HG02852 (cell line): ENCODE results near the gene TEX101.
"Not testable (repeated sequence)": the region's sequence is repeated elsewhere in the genome, so short reads cannot be mapped to it uniquely, and the experiment has no call there.

Source experiments
- ATAC-seq: cut with Tn5 transposase; IDR thresholded peaks from one replicate; pipeline ENCODE4 v1.9.1; 2021; ENCODE audit warnings: mild to moderate bottlenecking, moderate library complexity; ENCODE audit not compliant: unreplicated experiment

The TEX101 gene

DNA sequence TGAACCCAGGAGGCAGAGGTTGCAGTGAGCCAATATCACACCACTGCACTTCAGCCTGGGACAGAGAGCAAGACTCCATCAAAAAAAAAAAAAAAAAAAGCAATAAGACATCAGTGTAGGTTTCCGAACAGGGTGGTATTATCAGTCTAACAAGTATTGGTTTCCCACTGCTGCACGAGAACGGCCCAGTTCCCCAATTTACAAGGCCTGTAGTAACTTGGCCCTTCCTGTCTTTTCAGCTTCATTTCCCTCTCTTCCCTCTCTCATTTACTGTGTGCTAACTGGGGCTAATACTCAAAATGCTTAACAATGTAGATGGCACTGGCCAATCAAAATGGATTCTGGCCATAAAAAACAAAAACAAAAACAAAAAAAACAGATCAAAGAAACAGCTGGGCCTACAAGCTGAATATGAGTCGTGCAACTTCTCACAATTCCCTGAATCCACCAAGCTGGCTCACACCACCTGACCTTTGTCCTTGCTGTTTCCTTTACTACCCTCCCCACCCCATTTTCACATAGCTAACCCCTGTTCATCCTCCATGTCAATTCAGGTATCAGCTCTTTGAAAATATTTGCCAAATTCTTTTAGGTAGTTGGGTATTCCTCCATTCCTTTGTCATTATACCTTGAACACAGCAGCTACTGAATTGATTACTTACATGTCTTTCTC lies 2.4 kb downstream of the TEX101 start:
- ATAC-seq, result no peak

DNA sequence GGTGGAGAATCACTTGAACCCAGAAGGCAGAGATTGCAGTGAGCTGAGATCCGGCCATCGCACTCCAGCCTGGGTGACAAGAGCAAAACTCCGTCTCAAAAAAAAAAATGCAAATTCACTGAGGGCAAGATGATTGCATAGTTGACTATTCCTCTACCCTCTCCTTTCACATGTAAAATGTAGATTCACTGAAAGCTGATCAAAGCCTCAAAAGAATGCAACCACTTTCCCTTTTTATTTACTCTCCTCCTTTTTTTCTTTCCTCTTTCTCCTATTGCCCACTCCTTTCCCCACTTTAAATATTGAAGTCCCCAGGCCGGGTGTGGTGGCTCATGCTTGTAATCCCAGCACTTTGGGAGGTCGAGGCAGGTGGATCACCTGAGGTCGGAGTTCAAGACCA lies 6.3 kb downstream of the TEX101 start:
- no peak for ATAC-seq

DNA sequence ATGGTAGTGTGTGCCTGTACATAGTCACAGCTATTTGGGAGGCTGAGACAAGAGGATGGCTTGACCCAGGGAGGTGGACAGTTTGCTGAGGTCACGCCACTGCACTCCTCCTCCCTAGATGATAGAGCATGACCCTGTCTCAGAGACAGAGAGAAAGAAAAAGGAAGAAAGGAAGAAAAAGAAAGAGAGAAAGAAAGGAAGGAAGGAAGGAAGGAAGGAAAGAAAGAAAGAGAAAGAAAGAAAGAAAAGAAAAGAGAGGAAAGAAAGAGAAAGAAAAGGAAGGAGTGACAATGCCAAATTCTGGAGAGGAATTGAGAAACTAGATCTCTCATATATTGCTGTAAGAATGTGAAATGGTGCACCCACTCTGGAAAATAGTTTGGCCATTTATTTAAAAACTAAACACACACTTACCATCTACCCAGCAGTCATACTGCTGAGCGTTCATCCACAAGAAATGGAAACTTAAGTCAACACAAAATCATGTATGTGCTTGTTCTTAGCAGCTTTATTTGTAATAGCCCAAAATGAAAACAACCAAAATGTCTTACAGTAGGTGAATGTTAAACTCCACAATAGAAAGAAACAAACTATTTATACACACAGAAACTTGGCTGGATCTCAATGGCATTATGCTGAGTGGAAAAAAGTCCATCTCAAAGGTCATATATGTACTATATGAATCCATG lies 7.5 kb downstream of the TEX101 start:
- ATAC-seq, result no peak

DNA sequence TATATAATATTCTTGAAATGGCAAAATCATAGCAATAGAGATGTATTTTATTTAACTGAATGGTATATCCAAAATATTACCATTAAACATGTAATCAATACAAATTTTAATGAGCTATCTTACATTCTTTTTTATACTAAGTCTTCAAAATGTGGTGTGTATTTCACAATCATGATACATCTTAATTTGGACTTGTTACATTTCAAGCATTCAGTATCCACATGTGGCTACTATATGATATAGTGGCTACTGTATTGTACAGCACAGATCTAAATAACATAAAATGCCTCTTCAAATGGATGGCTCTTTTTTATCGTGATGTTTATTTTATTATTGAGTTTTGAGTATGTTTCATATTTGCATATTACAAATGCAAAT lies 8.0 kb downstream of the TEX101 start:
- no peak for ATAC-seq

DNA sequence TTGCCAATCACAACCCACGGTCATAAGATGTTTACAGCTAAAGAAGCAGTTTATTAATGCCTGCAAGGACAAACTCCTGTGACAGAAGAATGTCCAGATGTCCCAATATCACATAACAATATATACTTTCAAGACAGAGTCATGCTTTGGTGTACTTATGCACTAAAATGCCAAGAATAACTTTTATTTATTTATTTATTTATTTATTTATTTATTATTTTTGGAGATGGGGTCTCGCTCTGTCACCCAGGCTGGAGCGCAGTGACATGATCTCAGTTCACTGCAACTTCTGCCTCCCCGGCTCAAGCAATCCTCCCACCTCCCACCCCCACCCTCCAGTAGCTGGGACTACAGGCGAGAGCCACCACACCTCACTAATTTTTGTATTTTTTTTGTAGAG lies 9.1 kb downstream of the TEX101 start:
- ATAC-seq, result no peak

DNA sequence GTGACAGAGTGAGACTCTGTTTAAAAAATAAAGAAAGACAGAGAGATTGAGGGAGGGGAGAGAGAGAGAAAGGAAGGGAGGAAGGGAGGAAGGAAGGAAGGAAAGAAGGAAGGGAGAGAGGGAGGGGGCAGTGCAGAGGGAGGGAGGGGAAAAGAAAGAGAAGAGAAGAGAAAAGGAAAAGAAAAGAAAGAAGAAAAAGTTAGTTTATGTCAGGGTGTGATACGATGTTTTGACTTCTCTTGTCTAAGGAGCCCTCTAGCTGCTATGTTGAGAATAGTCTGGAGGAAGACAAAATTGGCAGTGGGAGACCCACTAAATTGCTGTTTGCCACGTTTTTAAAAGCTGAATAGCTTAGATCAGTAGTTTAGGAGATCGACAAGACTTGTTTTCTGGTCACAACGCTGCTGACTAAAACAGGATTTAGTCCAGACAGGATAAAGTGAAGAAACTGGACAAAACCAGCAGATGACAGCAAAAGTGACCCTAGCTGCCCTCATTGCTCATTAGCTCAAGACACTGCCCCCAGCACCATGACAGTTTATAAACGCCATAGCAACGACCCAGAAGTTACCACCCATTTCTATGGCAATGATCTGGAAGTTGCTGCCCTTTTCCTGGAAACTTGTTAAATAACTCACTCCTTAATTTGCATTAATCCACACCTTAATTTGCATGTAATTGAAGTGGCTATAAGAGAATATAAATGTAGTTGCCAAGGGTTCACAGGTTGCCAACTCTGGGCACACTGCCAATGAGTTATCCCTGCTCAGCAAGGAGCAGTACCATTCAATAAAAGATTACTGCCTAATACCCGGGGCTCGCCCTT lies 11.1 kb downstream of the TEX101 start:
- no peak for ATAC-seq

DNA sequence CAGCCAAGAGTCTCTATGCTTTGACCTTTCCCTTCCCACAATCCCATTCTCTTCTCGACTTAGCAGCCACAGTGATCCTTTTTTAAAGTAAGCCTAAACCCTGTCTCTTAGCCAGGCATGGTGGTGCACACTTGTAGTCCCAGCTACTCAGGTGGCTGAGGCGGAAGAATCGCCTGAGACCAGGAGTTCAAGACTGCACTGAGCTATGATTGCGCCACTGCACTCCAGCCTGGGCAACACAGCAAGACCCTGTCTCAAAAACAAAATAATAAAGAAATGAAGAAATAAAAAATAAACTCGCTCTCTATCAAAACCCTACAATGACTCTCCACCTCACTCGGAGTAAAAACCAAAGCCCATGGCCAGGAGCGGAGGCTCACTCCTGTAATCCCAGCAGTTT lies 14.7 kb downstream of the TEX101 start:
- no peak for ATAC-seq

DNA sequence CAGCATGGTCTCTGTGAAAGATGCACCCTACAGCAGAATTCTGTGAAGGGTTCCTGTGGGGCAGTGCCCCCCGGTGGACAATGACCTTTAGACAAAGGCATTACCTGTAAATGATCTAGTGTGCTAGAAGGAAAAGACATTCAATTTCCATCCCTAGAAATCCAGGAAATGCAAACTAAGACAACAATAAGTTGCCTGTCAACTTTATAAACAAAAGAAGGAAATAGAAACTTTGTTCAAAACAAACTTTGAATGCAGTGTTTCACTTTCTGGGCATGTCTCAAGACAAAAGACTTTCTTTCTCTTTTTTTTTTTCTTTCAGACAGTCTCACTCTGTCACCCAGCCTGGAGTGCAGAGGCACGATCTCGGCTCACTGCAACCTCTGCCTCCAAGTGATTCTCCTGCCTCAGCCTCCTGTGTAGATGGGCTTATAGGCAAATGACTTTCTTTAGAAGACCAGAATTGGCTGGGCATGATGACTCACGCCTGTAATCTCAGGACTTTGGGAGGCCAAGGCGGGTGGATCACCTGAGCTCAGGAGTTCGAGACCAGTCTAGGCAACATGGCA lies 15.5 kb downstream of the TEX101 start:
- no peak for ATAC-seq

DNA sequence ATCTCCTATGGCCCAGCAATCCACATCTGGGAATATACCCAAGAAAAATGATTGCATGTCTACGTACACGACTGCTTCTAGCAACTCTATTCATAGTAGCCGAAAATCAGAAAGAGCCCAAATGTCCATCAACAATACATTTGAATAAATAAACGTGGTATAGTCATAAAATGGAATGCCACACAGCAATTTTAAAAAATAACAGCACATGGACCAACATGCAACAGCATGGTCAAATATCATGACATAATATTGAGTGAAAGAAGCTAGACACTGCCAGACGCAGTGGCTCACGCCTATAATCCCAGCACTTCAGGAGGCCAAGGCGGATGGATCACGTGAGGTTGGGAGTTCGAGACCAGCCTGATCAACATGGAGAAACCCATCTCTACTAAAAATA lies 16.3 kb downstream of the TEX101 start:
- ATAC-seq, result no peak

DNA sequence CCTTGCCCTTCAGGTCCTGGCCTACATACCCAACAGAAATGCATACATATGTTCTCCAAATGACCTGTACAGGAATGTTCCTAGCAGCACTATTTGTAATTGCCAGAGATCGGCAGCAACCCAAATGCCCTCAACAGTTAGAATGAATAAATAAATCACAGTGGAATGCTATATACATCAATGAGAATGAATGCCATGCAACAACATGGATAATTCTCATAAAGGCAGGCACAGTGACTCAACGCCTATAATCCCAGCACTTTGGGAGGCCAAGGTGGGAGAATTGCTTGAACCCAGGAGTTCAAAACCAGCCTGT lies 18.6 kb downstream of the TEX101 start:
- ATAC-seq, result no peak

DNA sequence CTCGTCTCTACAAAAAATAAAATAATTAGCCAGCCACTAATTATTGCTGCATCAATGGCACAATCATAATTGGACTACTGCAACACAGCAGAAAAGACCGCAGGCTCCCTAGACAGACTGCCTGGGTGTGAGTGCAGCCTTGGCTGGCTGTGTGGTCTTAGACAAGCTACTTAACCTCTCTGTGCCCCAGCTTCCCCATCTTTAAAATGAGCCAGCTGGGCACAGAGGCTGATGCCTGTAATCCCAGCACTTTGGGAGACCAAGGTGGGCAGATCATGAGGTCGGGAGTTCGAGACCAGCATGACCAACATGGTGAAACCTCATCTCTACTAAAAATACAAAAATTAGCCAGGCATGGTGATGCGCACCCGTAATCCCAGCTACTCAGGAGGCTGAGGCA lies 19.0 kb downstream of the TEX101 start:
- no peak for ATAC-seq

DNA sequence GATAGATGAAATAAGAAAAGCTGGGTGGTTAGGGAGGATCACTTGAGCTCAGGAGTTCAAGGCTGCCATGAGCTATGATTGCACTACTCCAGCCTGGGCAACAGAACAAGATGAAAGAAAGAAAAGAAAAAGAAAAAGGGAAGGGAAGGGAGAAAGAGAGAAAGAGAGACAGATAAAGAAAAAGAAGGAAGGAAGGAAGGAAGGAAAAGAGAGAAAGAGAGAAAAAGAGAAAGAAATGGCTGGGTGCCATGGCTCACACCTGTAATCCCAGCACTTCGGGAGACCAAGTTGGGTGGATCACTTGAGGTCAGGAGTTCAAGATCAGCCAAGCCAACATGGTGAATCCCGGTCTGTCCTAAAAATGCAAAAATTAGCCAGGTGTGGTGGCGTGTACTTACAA lies 21.1 kb downstream of the TEX101 start:
- no peak for ATAC-seq

DNA sequence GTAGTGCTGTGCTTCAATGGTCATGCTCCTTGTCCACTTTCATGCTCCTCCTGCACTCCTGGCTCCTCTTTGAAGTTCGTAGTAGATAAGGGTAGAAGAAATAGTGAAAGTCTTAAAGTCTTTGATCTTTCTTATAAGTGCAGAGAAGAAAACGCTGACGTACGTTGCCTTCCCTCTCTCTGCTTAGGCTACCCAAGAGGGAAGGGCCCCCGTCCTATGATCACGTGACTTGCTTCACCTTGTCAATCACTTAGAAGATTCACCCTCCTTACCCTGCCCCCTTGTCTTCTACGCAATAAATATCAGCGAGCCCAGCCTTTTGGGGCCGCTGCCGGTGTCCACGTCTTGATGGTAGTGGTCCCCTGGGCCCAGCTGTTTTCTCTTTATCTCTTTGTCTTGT lies 22.6 kb downstream of the TEX101 start:
- ATAC-seq, result not testable (repeated sequence)

DNA sequence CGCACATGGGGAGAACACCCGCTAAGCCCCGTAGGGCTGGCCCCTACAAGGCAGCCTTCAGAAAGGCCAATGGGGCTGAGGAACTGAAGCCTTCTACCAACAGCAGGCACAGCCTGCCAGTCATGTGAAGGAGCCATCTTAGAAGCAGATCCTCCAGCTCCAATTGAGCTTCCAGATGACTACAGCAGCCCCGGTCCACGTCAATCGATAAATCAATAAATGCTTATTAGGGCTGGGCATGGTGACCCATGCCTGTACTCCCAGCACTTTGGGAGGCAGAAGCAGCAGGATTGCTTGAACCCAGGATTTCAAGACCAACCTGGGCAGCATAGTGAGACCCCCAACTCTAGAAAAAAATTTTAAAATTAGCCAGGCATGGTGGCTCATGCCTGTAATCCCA lies 23.0 kb downstream of the TEX101 start:
- ATAC-seq, result no peak

DNA sequence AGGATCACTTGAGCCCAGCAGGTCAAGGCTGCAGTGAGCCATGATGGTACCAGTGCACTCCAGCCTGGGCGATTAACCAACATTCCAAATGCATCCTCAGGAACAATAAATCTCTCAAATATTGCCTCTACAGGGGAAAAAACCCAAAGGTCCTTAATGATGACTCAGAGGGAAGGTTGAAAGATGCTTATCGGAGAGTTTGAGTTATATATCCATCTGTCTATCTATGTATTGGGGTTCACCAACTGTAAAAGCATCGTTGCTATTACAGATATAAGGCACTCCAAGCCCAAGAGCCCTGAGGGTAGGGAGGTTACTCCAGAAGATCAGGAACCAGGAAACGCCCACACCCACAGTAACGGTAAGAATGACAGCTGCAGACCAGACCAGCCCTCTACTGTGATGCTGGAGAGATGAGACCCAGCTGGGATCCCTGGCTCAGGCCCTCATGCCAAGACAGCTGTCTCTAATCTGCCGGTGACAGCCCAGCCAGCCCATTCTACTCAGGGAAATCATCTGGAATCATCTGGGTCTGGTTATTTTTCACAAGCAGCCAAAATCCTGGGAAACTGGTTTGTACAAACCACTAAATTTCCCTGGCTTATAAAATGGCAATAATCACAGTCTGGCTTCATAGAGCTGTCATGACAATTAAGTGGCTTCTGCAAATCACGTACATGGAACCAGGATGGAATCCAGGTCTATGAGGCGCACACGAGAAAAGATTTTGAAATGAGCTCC lies 23.8 kb downstream of the TEX101 start:
- no peak for ATAC-seq

DNA sequence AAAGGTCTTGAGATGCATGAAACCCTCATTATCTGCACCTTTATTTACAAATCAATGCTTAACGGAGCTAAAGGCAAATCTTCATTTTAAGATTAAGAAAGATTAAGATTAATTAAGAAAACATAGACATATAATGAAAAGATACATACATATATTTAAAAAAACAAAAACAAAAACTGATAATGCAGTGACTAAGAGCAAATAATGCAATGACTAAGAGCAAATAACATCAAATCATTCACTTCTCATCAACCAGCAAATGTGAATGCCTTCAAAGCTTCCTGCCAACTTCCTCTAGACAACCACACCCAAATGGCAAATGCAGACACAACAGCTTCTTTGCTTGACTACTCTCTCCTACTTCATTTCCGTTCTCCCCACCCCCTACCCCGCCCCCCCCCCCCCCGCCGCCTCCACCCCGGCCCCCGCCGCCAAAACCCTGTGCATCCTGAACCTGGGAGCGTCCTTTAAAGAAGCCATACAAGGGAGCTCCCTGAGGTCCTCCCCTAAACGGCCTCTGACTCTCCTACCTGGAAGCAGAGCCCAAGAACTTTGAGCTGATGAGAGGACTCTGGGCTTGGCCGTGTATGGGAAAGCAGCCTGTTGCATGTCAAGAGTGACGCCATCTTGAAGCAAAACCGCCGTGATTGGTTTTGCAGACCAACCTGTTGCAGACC lies 24.5 kb downstream of the TEX101 start:
- no peak for ATAC-seq

DNA sequence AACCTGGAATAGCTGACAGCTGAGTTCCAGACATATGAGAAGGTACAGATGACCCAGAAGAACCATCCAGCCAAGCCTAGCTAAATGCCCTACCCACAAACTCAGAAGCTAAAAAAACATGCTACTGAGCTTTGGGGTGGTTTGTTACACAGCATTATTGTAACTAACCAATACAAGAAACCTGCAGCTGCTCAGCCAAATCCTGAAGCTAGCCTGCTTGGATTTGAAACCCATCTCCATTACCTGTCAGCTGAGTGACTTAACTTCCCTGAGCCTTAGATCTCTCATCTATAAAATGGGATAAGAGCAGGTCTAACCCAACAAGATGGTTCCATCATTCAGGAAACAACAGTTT lies 25.0 kb downstream of the TEX101 start:
- no peak for ATAC-seq

DNA sequence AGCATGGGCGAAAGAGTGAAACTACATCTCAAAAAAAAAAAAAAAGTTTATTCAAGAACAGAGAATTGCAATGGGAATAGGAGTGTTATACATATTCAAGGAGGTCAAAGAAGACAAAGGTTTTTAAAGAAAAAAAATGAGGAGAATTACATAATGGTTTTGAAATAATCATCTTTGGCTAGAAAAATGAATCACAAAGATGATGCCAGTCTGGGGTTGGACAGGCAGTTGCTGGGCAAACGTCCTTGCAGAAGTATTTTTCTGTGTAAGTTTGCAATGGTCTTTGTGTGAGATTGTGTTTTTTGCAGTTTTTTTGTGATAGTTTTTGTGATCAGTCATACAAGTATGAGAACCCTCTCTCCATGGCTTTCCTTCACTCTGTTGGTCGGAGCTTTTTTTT lies 27.0 kb downstream of the TEX101 start:
- no peak for ATAC-seq

DNA sequence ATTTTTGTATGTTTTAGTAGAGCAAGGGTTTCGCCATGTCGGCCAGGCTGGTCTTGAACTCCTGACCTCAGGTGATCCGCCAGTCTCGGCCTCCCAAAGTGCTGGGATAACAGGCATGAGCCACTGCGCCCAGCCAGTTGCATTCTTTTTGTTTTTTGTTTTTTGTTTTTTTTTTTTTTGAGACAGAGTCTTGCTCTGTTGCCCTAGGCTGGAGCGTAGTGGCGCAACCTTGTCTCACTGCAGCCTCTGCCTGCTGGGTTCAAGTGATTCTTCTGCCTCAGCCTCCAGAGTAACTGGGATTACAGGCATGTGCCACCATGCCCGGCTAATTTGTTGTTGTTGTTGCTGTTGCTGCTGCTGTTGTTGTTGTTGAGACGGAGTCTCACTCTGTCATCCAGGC lies 29.4 kb downstream of the TEX101 start:
- not testable (repeated sequence) for ATAC-seq

DNA sequence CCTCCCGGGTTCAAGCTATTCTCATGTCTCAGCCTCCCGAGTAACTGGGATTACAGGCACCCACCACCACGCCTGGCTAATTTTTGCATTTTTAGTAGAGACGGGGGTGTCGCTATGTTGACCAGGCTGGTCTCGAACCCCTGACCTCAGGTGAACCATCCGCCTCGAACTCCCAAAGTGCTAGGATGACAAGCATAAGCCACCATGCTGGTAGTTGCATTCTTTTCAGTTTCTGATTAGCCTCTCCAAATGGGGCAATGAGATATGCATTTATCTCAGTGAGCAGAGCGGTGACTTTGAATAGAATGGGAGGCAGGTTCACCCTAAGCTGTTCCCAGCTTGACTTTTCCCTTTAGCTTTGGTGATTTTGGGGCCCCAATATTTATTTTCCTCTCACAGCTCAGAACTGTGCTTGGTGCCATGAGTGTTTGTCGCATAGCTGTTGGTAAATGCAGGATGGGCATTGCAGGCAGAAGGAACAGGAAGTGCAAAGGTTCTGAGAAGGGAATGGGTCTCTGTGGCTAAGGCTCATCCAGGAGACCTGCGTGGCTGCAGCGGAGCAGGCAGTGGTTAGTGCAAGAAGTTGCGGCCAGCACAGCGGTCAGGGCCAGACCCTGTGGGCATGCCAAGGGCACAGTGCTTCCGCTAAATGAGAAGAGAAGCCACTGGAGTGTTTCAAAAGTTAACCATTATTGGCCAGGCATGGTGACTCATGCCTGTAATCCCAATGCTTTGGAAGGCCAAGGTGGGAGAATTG lies 30.0 kb downstream of the TEX101 start:
- ATAC-seq, result no peak
